Trophoblast cell (in vitro differentiated cells and primary cell): Measurements from ENCODE around the gene DLG1. TPM values are rescaled to one million over a fixed set of nuclear protein-coding genes. Genes with fewer than 3 reads are reported as not detected.

Experiments used
- DNase-seq, 2 donors: peaks; one replicate each; pipeline ENCODE4 v3.0.0-alpha.2; 2016
- H2AFZ ChIP-seq: 2 replicates; pipeline ENCODE4 v1.6.1; 2013; ENCODE audit warnings: low read length, moderate library complexity, mild to moderate bottlenecking; ENCODE audit not compliant: insufficient read depth, poor library complexity
- H2AK5ac ChIP-seq: 2 replicates; pipeline ENCODE4 v1.6.1; 2013; ENCODE audit warnings: mild to moderate bottlenecking, low read length
- H2BK120ac ChIP-seq: 2 replicates; pipeline ENCODE4 v1.6.1; 2013; ENCODE audit warnings: low read length, mild to moderate bottlenecking, moderate library complexity; ENCODE audit not compliant: insufficient read depth, poor library complexity
- H2BK12ac ChIP-seq: 2 replicates; pipeline ENCODE4 v1.6.1; 2013; ENCODE audit warnings: mild to moderate bottlenecking, low read length, moderate library complexity
- H2BK5ac ChIP-seq: 2 replicates; pipeline ENCODE4 v1.6.1; 2013; ENCODE audit warnings: low read length, low read depth, moderate library complexity, mild to moderate bottlenecking; ENCODE audit not compliant: poor library complexity
- H3K14ac ChIP-seq: 2 replicates; pipeline ENCODE4 v1.6.1; 2013; ENCODE audit warnings: mild to moderate bottlenecking, low read length
- H3K18ac ChIP-seq: 2 replicates; pipeline ENCODE4 v1.6.1; 2013; ENCODE audit warnings: mild to moderate bottlenecking, low read length
- H3K23ac ChIP-seq: 2 replicates; pipeline ENCODE4 v1.6.1; 2013; ENCODE audit warnings: low read length
- H3K27ac ChIP-seq: 2 replicates; pipeline ENCODE4 v1.5.1; 2013; ENCODE audit warnings: low read depth, mild to moderate bottlenecking, inconsistent platforms, low read length, moderate library complexity
- H3K27me3 ChIP-seq: 2 replicates; pipeline ENCODE4 v1.6.1; 2013; ENCODE audit warnings: inconsistent platforms, mild to moderate bottlenecking, low read length, moderate library complexity; ENCODE audit not compliant: insufficient read depth
- H3K36me3 ChIP-seq, 2 experiments: 1 replicate in 1 of 2; 2 replicates in 1 of 2; pipeline ENCODE4 v1.6.1; 2013; ENCODE audit warnings: low read length in 2 of 2, mild to moderate bottlenecking in 2 of 2, moderate library complexity in 1 of 2; ENCODE audit not compliant: insufficient read depth in 2 of 2, control insufficient read depth in 1 of 2
- H3K4ac ChIP-seq: 2 replicates; pipeline ENCODE4 v1.6.1; 2013; ENCODE audit warnings: low read depth, mild to moderate bottlenecking, low read length, moderate library complexity
- H3K4me1 ChIP-seq, 2 experiments: 1 replicate in 1 of 2; 2 replicates in 1 of 2; pipeline ENCODE4 v1.6.1; 2013; ENCODE audit warnings: low read length in 2 of 2, mild to moderate bottlenecking in 2 of 2, moderate library complexity in 1 of 2; ENCODE audit not compliant: insufficient read depth in 2 of 2, control insufficient read depth in 1 of 2
- H3K4me2 ChIP-seq: 2 replicates; pipeline ENCODE4 v1.6.1; 2013; ENCODE audit warnings: inconsistent platforms, mild to moderate bottlenecking, low read length, moderate library complexity
- H3K4me3 ChIP-seq: 2 replicates; pipeline ENCODE4 v1.5.1; 2013; ENCODE audit warnings: mild to moderate bottlenecking, low read depth, low read length, inconsistent platforms
- H3K79me1 ChIP-seq: one replicate; pipeline ENCODE4 v1.6.1; 2013; ENCODE audit warnings: low read length
- H3K79me2 ChIP-seq: 2 replicates; pipeline ENCODE4 v1.6.1; 2013; ENCODE audit warnings: low read length, mild to moderate bottlenecking; ENCODE audit not compliant: control insufficient read depth, insufficient read depth, poor library complexity
- H3K9ac ChIP-seq: 2 replicates; pipeline ENCODE4 v1.6.1; 2013; ENCODE audit warnings: mild to moderate bottlenecking, low read length
- H3K9me3 ChIP-seq: 2 replicates; pipeline ENCODE4 v1.6.1; 2013; ENCODE audit warnings: low read depth, mild to moderate bottlenecking, control low read depth, inconsistent platforms, low read length; ENCODE audit not compliant: insufficient read depth
- H4K12ac ChIP-seq: 2 replicates; pipeline ENCODE4 v1.6.1; 2013; ENCODE audit warnings: low read depth, mild to moderate bottlenecking, low read length, moderate library complexity
- H4K8ac ChIP-seq: 2 replicates; pipeline ENCODE4 v1.6.1; 2013; ENCODE audit warnings: low read depth, mild to moderate bottlenecking, low read length, moderate library complexity
- H4K91ac ChIP-seq: one replicate; pipeline ENCODE4 v1.6.1; 2013; ENCODE audit warnings: low read depth, mild to moderate bottlenecking, low read length, moderate library complexity
- WGBS: extraction: QIAGEN DNeasy Blood & Tissue Kit; methylation state at CpG from one replicate; pipeline ENCODE4 v1.1.7; 2013; ENCODE audit warnings: missing lambda C conversion rate; ENCODE audit not compliant: insufficient read length, insufficient coverage; ENCODE audit errors: extremely low coverage; 5-methylcytosine and 5-hydroxymethylcytosine counted together
- polyA plus RNA-seq: library from polyadenylated mRNA; stranded (reverse); fragments of 200-250 nt; gene quantifications from 2 replicates; pipeline ENCODE4 v1.2.3, GENCODE V29; 2013

Gene DLG1
- 38.6 and 38.9 TPM in 2 replicates for polyA plus RNA-seq

- Histone ChIP-seq H3K9ac (peak within 1 kb of the TSS; percentile 74), H3K36me3 (no peaks in the 10 kb centered on the region), H3K4me3 (peak within 1 kb of the TSS; percentile 86), H4K12ac (peak within 1 kb of the TSS; percentile 81), H3K4ac (peak within 1 kb of the TSS; percentile 85), H3K9me3 (no peaks in the 10 kb centered on the region), H2AK5ac (peak within 1 kb of the TSS; percentile 18), H3K4me2 (peak within 1 kb of the TSS; percentile 89), H3K79me1 (peaks cover 18% of the 10 kb centered on the region), H4K91ac (peak within 1 kb of the TSS; percentile 97), H3K18ac (peak within 1 kb of the TSS; percentile 94), H4K8ac (peak within 1 kb of the TSS; percentile 96), H2AFZ (peak within 1 kb of the TSS; percentile 84), H3K27me3 (no peaks in the 10 kb centered on the region), H3K14ac (peak within 1 kb of the TSS; percentile 95), H2BK120ac (peak within 1 kb of the TSS; percentile 85), H3K27ac (peak within 1 kb of the TSS; percentile 88), H3K4me1 (peaks cover 4 to 10% of the 10 kb centered on the region in 2 experiments), H3K23ac (no peak within 1 kb of the TSS), H2BK5ac (peak within 1 kb of the TSS; percentile 98), H3K79me2 (peaks cover 11% of the 10 kb centered on the region), H2BK12ac (peak within 1 kb of the TSS; percentile 75)
- peak; percentile 82 to 85 for DNase-seq
- no CpG with 5 or more reads among the region's 29 CpGs for WGBS
These were observed at the start of gene DLG1 for GRCh38 chr3:197298341-197298944. Gene DLG1, minus strand, starts transcription at chr3:197298612. Its CDS starts 1,408 bp downstream, at chr3:197297204.

DNA sequence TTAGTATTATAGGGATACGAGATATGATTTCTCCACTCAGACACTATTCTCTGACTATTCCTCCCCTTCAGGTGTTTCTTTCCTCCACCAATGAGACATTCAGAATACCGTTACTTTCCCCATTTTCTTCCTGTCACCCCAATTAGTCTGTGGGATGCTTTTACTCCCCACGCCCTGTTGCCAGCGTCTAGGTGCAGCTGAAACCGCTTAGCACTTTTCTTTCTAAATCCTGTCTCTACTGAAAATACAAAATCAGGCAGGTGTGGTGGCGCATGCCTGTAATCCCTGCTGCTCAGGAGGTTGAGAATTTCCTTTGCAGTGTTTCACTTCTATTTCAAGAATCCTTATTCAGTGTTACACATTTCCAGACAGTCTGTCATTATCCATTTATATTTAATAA lies 49.6 kb upstream of the DLG1 start:
- Histone ChIP-seq H3K4me1 (peaks cover 8% of the 10 kb centered on the region in 2 experiments), H3K27ac (no peak overlapping the region), H2BK5ac (no peak overlapping the region), H3K9ac (no peak overlapping the region), H3K36me3 (no peaks in the 10 kb centered on the region), H2AK5ac (no peak overlapping the region), H3K18ac (no peak overlapping the region), H3K27me3 (no peaks in the 10 kb centered on the region), H2AFZ (no peak overlapping the region), H4K91ac (no peak overlapping the region), H3K4me2 (no peak overlapping the region), H4K12ac (no peak overlapping the region), H3K14ac (no peak overlapping the region), H3K9me3 (peaks cover 5% of the 10 kb centered on the region), H3K4ac (no peak overlapping the region), H4K8ac (no peak overlapping the region), H3K79me2 (no peaks in the 10 kb centered on the region), H3K4me3 (no peak overlapping the region), H2BK12ac (no peak overlapping the region), H3K23ac (no peak overlapping the region), H3K79me1 (peaks cover 3% of the 10 kb centered on the region), H2BK120ac (no peak overlapping the region)
- WGBS = no CpG with 5 or more reads among the region's 6 CpGs
- DNase-seq = no peak

DNA sequence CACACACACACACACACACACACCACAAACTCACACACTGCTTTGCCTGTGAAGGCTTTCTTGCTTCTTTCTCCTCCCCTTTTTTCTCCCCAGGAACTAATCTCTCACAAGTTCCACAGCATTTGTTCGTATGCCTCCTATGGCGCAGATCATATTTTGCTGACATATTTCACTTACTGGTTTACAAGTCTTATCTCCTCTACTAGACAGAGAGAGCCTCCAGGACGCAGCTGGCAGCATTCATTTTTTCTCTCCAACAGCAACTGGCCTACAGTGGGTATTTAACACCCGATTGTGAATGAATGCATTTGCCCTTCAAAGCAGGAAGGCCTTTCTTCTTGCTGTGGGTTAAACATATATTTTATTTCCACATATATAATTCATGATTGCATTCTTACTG lies 47.0 kb upstream of the DLG1 start:
- H2AK5ac ChIP-seq = no peak overlapping the region
- no peak overlapping the region for H3K18ac ChIP-seq
- H2BK12ac ChIP-seq = no peak overlapping the region
- no peak for DNase-seq
- no peak overlapping the region for H4K12ac ChIP-seq
- H2AFZ ChIP-seq = no peak overlapping the region
- H3K4me1 ChIP-seq = peaks cover 8% of the 10 kb centered on the region in 2 experiments
- no peak overlapping the region for H3K4me2 ChIP-seq
- no peak overlapping the region for H3K27ac ChIP-seq
- H3K23ac ChIP-seq = no peak overlapping the region
- no peak overlapping the region for H4K91ac ChIP-seq
- H3K4ac ChIP-seq = no peak overlapping the region
- no peak overlapping the region for H2BK120ac ChIP-seq
- peaks cover 3% of the 10 kb centered on the region for H3K79me1 ChIP-seq
- peaks cover 3% of the 10 kb centered on the region for H3K9me3 ChIP-seq
- no peak overlapping the region for H3K4me3 ChIP-seq
- no peak overlapping the region for H3K14ac ChIP-seq
- H4K8ac ChIP-seq = no peak overlapping the region
- H3K79me2 ChIP-seq = no peaks in the 10 kb centered on the region
- no peaks in the 10 kb centered on the region for H3K36me3 ChIP-seq
- no peak overlapping the region for H2BK5ac ChIP-seq
- H3K9ac ChIP-seq = no peak overlapping the region
- no CpG with 5 or more reads among the region's 4 CpGs for WGBS
- H3K27me3 ChIP-seq = no peaks in the 10 kb centered on the region

- no peak overlapping the region for H3K4ac ChIP-seq
- H3K4me1 ChIP-seq = peaks cover 6 to 9% of the 10 kb centered on the region in 2 experiments
- H2BK5ac ChIP-seq = no peak overlapping the region
- no peaks in the 10 kb centered on the region for H3K27me3 ChIP-seq
- H3K4me3 ChIP-seq = peak overlapping the region; percentile 6
- H3K79me1 ChIP-seq = peaks cover 3% of the 10 kb centered on the region
- H3K27ac ChIP-seq = no peak overlapping the region
- H3K9ac ChIP-seq = no peak overlapping the region
- no peak overlapping the region for H3K4me2 ChIP-seq
- no peak overlapping the region for H2AK5ac ChIP-seq
- no peak overlapping the region for H4K12ac ChIP-seq
- H4K91ac ChIP-seq = no peak overlapping the region
- no peaks in the 10 kb centered on the region for H3K36me3 ChIP-seq
- no peak overlapping the region for H2BK120ac ChIP-seq
- no peak overlapping the region for H2BK12ac ChIP-seq
- H3K79me2 ChIP-seq = no peaks in the 10 kb centered on the region
- H2AFZ ChIP-seq = no peak overlapping the region
- no peak overlapping the region for H3K14ac ChIP-seq
- DNase-seq = no peak
- no CpG with 5 or more reads among the region's 11 CpGs for WGBS
- no peak overlapping the region for H4K8ac ChIP-seq
- peaks cover 3% of the 10 kb centered on the region for H3K9me3 ChIP-seq
- H3K18ac ChIP-seq = no peak overlapping the region
- H3K23ac ChIP-seq = peak overlapping the region; percentile 45
These were observed 46.3 kb upstream of the DLG1 start for GRCh38 chr3:197344582-197345318.
